OCI-LY3 (cell line): ENCODE data around the gene DBI.

Experiments used
- H2AFZ ChIP-seq: fragments of 200-600, 300-600 bp; shearing (Covaris generic); 2 replicates; pipeline ENCODE4 v1.6.0; 2014; ENCODE audit warnings: antibody characterized with exemption, low read depth, low read length
- H3K27ac ChIP-seq: fragments of 200-600, 300-600 bp; sonication (generic); 2 replicates; pipeline ENCODE4 v1.5.1; 2014; ENCODE audit warnings: mild to moderate bottlenecking, low read length, moderate library complexity, mixed read lengths
- H3K27me3 ChIP-seq: fragments of 200-600, 300-600 bp; sonication (generic); 2 replicates; pipeline ENCODE4 v1.6.1; 2014; ENCODE audit warnings: low read depth, low read length, mixed read lengths
- H3K36me3 ChIP-seq: fragments of 200-600, 300-600 bp; sonication (generic); replicated peaks from 2 replicates; pipeline ENCODE3; 2014; ENCODE audit warnings: low read depth, low read length, mixed read lengths
- H3K4me1 ChIP-seq: fragments of 300-600, 200-600 bp; sonication (generic); 2 replicates; pipeline ENCODE4 v1.6.1; 2014; ENCODE audit warnings: low read length, mixed read lengths
- H3K4me2 ChIP-seq: fragments of 200-600, 300-600 bp; sonication (generic); 2 replicates; pipeline ENCODE4 v1.6.1; 2014; ENCODE audit warnings: low read length, mixed read lengths
- H3K4me3 ChIP-seq: fragments of 300-600, 200-600 bp; sonication (generic); 2 replicates; pipeline ENCODE4 v1.5.1; 2014; ENCODE audit warnings: antibody characterized with exemption, mild to moderate bottlenecking, low read length, moderate library complexity
- H3K79me2 ChIP-seq: fragments of 300-600, 200-600 bp; shearing (Covaris generic); 2 replicates; pipeline ENCODE4 v1.6.1; 2014; ENCODE audit warnings: mild to moderate bottlenecking, low read length, mixed read lengths
- H3K9ac ChIP-seq: fragments of 300-600, 200-600 bp; shearing (Covaris generic); 2 replicates; pipeline ENCODE4 v1.6.0; 2014; ENCODE audit warnings: mild to moderate bottlenecking, low read length, moderate library complexity
- H3K9me3 ChIP-seq: fragments of 200-600, 300-600 bp; shearing (Covaris generic); 2 replicates; pipeline ENCODE4 v1.6.1; 2014; ENCODE audit warnings: low read length, mixed read lengths; ENCODE audit not compliant: insufficient read depth
- H4K20me1 ChIP-seq: fragments of 200-600, 300-600 bp; sonication (generic); 2 replicates; pipeline ENCODE4 v1.6.1; 2016; ENCODE audit warnings: low read length, mixed read lengths; ENCODE audit not compliant: insufficient read depth
- EZH2phosphoT487 ChIP-seq: fragments of 200-600 bp; shearing (Covaris generic); IDR thresholded peaks from 2 replicates; pipeline ENCODE4 v1.6.1; 2018; ENCODE audit warnings: antibody characterized with exemption, mixed run types, low read depth
- TF ChIP-seq, protein P1 (sequence below): fragments of 200-600, 300-600 bp; sonication (generic); IDR thresholded peaks from 2 replicates; pipeline ENCODE4 v1.5.1; 2014; ENCODE audit warnings: antibody characterized with exemption, low read length, low read depth

DBI gene

DNA sequence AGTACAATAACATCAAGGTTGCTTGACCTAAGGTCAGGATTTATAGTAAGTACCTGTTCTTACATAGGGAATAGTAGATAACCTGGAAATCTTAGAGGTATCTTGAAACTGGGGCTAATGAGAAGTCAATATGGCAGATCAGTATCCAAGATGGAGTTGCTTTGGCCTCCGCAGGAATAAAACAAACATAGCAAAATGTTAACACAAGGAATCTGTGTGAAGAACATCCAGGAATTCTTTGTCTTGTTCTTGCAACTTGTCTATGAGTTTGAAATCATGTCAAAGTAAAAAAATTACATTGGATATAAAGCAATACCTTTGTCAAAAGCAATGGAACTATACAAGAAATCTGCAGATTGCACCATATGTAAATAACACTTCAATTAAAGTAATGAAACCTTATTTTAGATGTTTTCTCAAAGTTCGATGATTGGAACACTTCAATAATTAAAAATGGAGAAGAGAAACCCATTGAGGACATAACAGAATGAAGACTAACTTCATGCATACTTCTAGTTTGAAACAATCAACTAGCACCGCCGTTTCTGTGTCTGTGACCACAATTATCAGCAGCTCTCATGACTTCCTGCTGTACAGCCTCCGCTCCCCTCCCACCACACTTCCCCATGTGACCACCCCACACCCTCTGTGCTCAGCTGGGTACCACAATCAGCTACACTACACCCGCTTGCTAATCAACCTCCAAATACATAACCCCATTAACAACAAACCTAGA is 27.8 kb upstream of the DBI start:
- H3K4me2 ChIP-seq, result peak overlapping the region; percentile 44
- no peaks in the 10 kb centered on the region for H3K27me3 ChIP-seq
- no peaks in the 10 kb centered on the region for H3K9me3 ChIP-seq
- TF ChIP-seq EZH2phosphoT487, result no peak
- TF ChIP-seq, protein P1, sequence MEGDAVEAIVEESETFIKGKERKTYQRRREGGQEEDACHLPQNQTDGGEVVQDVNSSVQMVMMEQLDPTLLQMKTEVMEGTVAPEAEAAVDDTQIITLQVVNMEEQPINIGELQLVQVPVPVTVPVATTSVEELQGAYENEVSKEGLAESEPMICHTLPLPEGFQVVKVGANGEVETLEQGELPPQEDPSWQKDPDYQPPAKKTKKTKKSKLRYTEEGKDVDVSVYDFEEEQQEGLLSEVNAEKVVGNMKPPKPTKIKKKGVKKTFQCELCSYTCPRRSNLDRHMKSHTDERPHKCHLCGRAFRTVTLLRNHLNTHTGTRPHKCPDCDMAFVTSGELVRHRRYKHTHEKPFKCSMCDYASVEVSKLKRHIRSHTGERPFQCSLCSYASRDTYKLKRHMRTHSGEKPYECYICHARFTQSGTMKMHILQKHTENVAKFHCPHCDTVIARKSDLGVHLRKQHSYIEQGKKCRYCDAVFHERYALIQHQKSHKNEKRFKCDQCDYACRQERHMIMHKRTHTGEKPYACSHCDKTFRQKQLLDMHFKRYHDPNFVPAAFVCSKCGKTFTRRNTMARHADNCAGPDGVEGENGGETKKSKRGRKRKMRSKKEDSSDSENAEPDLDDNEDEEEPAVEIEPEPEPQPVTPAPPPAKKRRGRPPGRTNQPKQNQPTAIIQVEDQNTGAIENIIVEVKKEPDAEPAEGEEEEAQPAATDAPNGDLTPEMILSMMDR, result no peak
- peak overlapping the region; percentile 86 for H2AFZ ChIP-seq
- H3K4me1 ChIP-seq, result peaks cover 14% of the 10 kb centered on the region
- H3K79me2 ChIP-seq, result no peaks in the 10 kb centered on the region
- H3K36me3 ChIP-seq, result no peaks in the 10 kb centered on the region
- peak overlapping the region; percentile 26 for H3K4me3 ChIP-seq
- no peak overlapping the region for H3K27ac ChIP-seq
- H3K9ac ChIP-seq, result no peak overlapping the region
- no peaks in the 10 kb centered on the region for H4K20me1 ChIP-seq

GRCh38 chr2:119339562-119339923 is 27.2 kb upstream of the DBI start:
- H3K4me3 ChIP-seq, result peak overlapping the region; percentile 26; the same call in 1 of the 2 replicates
- peak overlapping the region; percentile 36; the same call in 1 of the 2 replicates for H2AFZ ChIP-seq
- peaks cover 14% of the 10 kb centered on the region for H3K4me1 ChIP-seq
- no peaks in the 10 kb centered on the region for H4K20me1 ChIP-seq
- no peak overlapping the region for H3K27ac ChIP-seq
- no peak overlapping the region for H3K9ac ChIP-seq
- TF ChIP-seq, protein P1, result no peak
- TF ChIP-seq EZH2phosphoT487, result no peak
- no peaks in the 10 kb centered on the region for H3K36me3 ChIP-seq
- no peaks in the 10 kb centered on the region for H3K79me2 ChIP-seq
- H3K4me2 ChIP-seq, result peak overlapping the region; percentile 44
- no peaks in the 10 kb centered on the region for H3K27me3 ChIP-seq
- no peaks in the 10 kb centered on the region for H3K9me3 ChIP-seq

GRCh38 chr2:119341684-119342083 is 25.1 kb upstream of the DBI start:
- no peaks in the 10 kb centered on the region for H4K20me1 ChIP-seq

GRCh38 chr2:119349289-119349688 is 17.5 kb upstream of the DBI start:
- Histone ChIP-seq H3K79me2 (no peaks in the 10 kb centered on the region), H4K20me1 (no peaks in the 10 kb centered on the region), H3K9me3 (no peaks in the 10 kb centered on the region), H3K9ac (no peak overlapping the region), H3K4me3 (no peak overlapping the region), H2AFZ (no peak overlapping the region), H3K4me1 (peaks cover 18% of the 10 kb centered on the region), H3K4me2 (no peak overlapping the region), H3K27me3 (no peaks in the 10 kb centered on the region), H3K27ac (no peak overlapping the region), H3K36me3 (no peaks in the 10 kb centered on the region)
- no peak for TF ChIP-seq EZH2phosphoT487
- TF ChIP-seq, protein P1, result no peak

More at GRCh38 chr2:119341684-119342083, 25.1 kb upstream of the DBI start:
- no peak for TF ChIP-seq EZH2phosphoT487
- TF ChIP-seq, protein P1, result no peak
- no peaks in the 10 kb centered on the region for H3K9me3 ChIP-seq
- no peak overlapping the region for H2AFZ ChIP-seq
- H3K4me3 ChIP-seq, result no peak overlapping the region
- no peaks in the 10 kb centered on the region for H3K36me3 ChIP-seq
- H3K9ac ChIP-seq, result no peak overlapping the region
- H3K4me2 ChIP-seq, result no peak overlapping the region
- no peak overlapping the region for H3K27ac ChIP-seq
- no peaks in the 10 kb centered on the region for H3K27me3 ChIP-seq
- H3K4me1 ChIP-seq, result peaks cover 14% of the 10 kb centered on the region
- H3K79me2 ChIP-seq, result no peaks in the 10 kb centered on the region
